Neural cell (in vitro differentiated cells): ENCODE data around the gene CTDSPL.

ENCODE experiments used
- POLR2AphosphoS5 ChIP-seq: IDR thresholded peaks from 2 replicates; pipeline ENCODE4 v1.6.1; 2012
- TF ChIP-seq, protein P1 (sequence below): IDR thresholded peaks from 2 replicates; pipeline ENCODE4 v1.6.1; 2012; ENCODE audit warnings: borderline replicate concordance

DNA sequence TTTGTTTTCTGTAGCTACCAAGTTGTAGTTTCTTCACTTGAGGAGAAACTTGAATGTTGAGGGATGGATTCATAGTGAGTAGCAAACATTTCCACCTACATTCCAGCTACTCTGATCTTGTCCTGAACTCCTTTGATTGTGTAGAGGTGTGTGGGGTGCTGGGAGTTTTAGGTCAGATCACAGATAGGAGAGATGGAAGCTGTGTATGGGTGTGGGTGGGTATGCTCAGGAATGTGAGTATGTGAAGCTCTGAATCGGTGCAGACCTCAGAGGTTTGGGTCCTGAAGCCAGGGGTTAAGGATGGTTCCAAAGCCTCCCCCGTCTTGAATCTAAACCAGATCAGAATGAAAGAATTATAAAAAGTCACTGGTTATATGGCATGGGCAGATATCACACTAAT is 76.3 kb downstream of the CTDSPL start:
- TF ChIP-seq POLR2AphosphoS5 = no peak
- TF ChIP-seq, protein P1, sequence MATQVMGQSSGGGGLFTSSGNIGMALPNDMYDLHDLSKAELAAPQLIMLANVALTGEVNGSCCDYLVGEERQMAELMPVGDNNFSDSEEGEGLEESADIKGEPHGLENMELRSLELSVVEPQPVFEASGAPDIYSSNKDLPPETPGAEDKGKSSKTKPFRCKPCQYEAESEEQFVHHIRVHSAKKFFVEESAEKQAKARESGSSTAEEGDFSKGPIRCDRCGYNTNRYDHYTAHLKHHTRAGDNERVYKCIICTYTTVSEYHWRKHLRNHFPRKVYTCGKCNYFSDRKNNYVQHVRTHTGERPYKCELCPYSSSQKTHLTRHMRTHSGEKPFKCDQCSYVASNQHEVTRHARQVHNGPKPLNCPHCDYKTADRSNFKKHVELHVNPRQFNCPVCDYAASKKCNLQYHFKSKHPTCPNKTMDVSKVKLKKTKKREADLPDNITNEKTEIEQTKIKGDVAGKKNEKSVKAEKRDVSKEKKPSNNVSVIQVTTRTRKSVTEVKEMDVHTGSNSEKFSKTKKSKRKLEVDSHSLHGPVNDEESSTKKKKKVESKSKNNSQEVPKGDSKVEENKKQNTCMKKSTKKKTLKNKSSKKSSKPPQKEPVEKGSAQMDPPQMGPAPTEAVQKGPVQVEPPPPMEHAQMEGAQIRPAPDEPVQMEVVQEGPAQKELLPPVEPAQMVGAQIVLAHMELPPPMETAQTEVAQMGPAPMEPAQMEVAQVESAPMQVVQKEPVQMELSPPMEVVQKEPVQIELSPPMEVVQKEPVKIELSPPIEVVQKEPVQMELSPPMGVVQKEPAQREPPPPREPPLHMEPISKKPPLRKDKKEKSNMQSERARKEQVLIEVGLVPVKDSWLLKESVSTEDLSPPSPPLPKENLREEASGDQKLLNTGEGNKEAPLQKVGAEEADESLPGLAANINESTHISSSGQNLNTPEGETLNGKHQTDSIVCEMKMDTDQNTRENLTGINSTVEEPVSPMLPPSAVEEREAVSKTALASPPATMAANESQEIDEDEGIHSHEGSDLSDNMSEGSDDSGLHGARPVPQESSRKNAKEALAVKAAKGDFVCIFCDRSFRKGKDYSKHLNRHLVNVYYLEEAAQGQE = no peak
